UCSD-AML1 (cell line): ENCODE results near the gene ADGRV1.

ENCODE experiments used
- DNase-seq: peaks from one replicate; lab custom pipeline; 2025; ENCODE audit not compliant: unreplicated experiment; lab: John Stamatoyannopoulos, UW

ADGRV1 gene

GRCh38 chr5:90861843-90862586, 303.4 kb downstream of the ADGRV1 start:
- DNase-seq: no peak

- no peak for DNase-seq
These were observed 306.6 kb downstream of the ADGRV1 start for GRCh38 chr5:90865180-90865579.

- DNase-seq: no peak
These were observed 307.7 kb downstream of the ADGRV1 start for GRCh38 chr5:90866333-90866732.

GRCh38 chr5:90866915-90867731, 308.5 kb downstream of the ADGRV1 start:
- DNase-seq: no peak

GRCh38 chr5:90868799-90869198, 310.2 kb downstream of the ADGRV1 start:
- no peak for DNase-seq

- no peak for DNase-seq
These were observed 312.9 kb downstream of the ADGRV1 start for GRCh38 chr5:90871391-90871991.

- no peak for DNase-seq
These were observed 314.5 kb downstream of the ADGRV1 start for GRCh38 chr5:90873033-90873517.

- no peak for DNase-seq
These were observed 315.5 kb downstream of the ADGRV1 start for GRCh38 chr5:90874066-90874465.

GRCh38 chr5:90875456-90875855, 316.9 kb downstream of the ADGRV1 start:
- no peak for DNase-seq

- no peak for DNase-seq
These were observed 317.8 kb downstream of the ADGRV1 start for GRCh38 chr5:90876366-90876765.

- DNase-seq: no peak
These were observed 318.5 kb downstream of the ADGRV1 start for GRCh38 chr5:90877049-90877448.

- no peak for DNase-seq
These were observed 319.5 kb downstream of the ADGRV1 start for GRCh38 chr5:90878081-90878480.

- DNase-seq: no peak
These were observed 320.1 kb downstream of the ADGRV1 start for GRCh38 chr5:90878549-90879196.

- no peak for DNase-seq
These were observed 323.1 kb downstream of the ADGRV1 start for GRCh38 chr5:90881626-90882150.

GRCh38 chr5:90882448-90882847, 323.9 kb downstream of the ADGRV1 start:
- no peak for DNase-seq

GRCh38 chr5:90885180-90885868, 326.7 kb downstream of the ADGRV1 start:
- no peak for DNase-seq

- DNase-seq: no peak
These were observed 327.8 kb downstream of the ADGRV1 start for GRCh38 chr5:90886381-90886780.

- no peak for DNase-seq
These were observed 330.1 kb downstream of the ADGRV1 start for GRCh38 chr5:90888511-90889324.

- no peak for DNase-seq
These were observed 330.7 kb downstream of the ADGRV1 start for GRCh38 chr5:90889325-90889600.

GRCh38 chr5:90890180-90890579, 331.6 kb downstream of the ADGRV1 start:
- DNase-seq: no peak
